Peyer's patch (tissue), 4 donors: ENCODE results near the gene TIAM1.

Experiments
- CTCF ChIP-seq, 6 experiments: fragments of 450-650 bp in 4 of 6; fragments of 200-600 bp in 2 of 6; sonication (generic) in 1 of 6; IDR thresholded peaks; one replicate each; pipeline ENCODE4 v1.5.1; 2017 to 2019; ENCODE audit warnings: antibody characterized with exemption in 6 of 6, mild to moderate bottlenecking in 3 of 6, moderate library complexity in 1 of 6
- POLR2A ChIP-seq, 2 donors: fragments of 450-650 bp; IDR thresholded peaks; one replicate each; pipeline ENCODE4 v1.5.1; 2017; ENCODE audit warnings: antibody characterized with exemption in 2 of 2, mild to moderate bottlenecking in 2 of 2, moderate library complexity in 2 of 2

GRCh38 chr21:31382060-31382459 is 38.0 kb upstream of the TIAM1 start:
- no peak for TF ChIP-seq CTCF (IDR thresholded peaks at IDR 0.05)
- no peak for TF ChIP-seq POLR2A (IDR thresholded peaks at IDR 0.05)
